Endometrium (tissue), 2 donors: Measurements from ENCODE around the gene ARHGAP6.
"Not testable (repeated sequence)": the region's sequence is repeated elsewhere in the genome, so short reads cannot be mapped to it uniquely, and the experiment has no call there.

Experiments used
- FAIRE-seq: peaks from 2 replicates; lab custom pipeline; 2012; peaks lifted over from hg19 to GRCh38; lab: Jason Lieb, UNC
- donor health status: control.
- donor health status: control.

Gene ARHGAP6

GRCh38 chrX:11641349-11642065 lies 24.2 kb downstream of the ARHGAP6 start:
- FAIRE-seq, result no peak

- FAIRE-seq, result no peak
These were observed 25.6 kb downstream of the ARHGAP6 start for GRCh38 chrX:11640089-11640488.

- FAIRE-seq, result no peak
These were observed 33.0 kb downstream of the ARHGAP6 start for GRCh38 chrX:11632732-11633131.

- FAIRE-seq, result no peak
These were observed 36.0 kb downstream of the ARHGAP6 start for GRCh38 chrX:11629593-11630211.

- FAIRE-seq, result no peak
These were observed 37.3 kb downstream of the ARHGAP6 start for GRCh38 chrX:11628399-11628798.

GRCh38 chrX:11626351-11626750 lies 39.4 kb downstream of the ARHGAP6 start:
- no peak for FAIRE-seq

- FAIRE-seq, result no peak
These were observed 46.3 kb downstream of the ARHGAP6 start for GRCh38 chrX:11619441-11619840.

GRCh38 chrX:11614253-11614652 lies 51.5 kb downstream of the ARHGAP6 start:
- not testable (repeated sequence) for FAIRE-seq

- no peak for FAIRE-seq
These were observed 53.8 kb downstream of the ARHGAP6 start for GRCh38 chrX:11611965-11612364.

- FAIRE-seq, result no peak
These were observed 54.6 kb downstream of the ARHGAP6 start for GRCh38 chrX:11611161-11611560.

GRCh38 chrX:11609109-11609508 lies 56.6 kb downstream of the ARHGAP6 start:
- no peak for FAIRE-seq

- FAIRE-seq, result no peak
These were observed 59.3 kb downstream of the ARHGAP6 start for GRCh38 chrX:11606408-11606807.

- FAIRE-seq, result no peak
These were observed 65.1 kb downstream of the ARHGAP6 start for GRCh38 chrX:11600578-11600977.

- no peak for FAIRE-seq
These were observed 68.2 kb downstream of the ARHGAP6 start for GRCh38 chrX:11597479-11597878.

GRCh38 chrX:11591723-11592346 lies 73.9 kb downstream of the ARHGAP6 start:
- no peak for FAIRE-seq

- FAIRE-seq, result no peak
These were observed 76.1 kb downstream of the ARHGAP6 start for GRCh38 chrX:11589641-11590040.

GRCh38 chrX:11588097-11588496 lies 77.6 kb downstream of the ARHGAP6 start:
- no peak for FAIRE-seq

- FAIRE-seq, result no peak
These were observed 80.5 kb downstream of the ARHGAP6 start for GRCh38 chrX:11585174-11585573.

GRCh38 chrX:11580789-11581188 lies 84.9 kb downstream of the ARHGAP6 start:
- FAIRE-seq, result no peak

- FAIRE-seq, result no peak
These were observed 85.8 kb downstream of the ARHGAP6 start for GRCh38 chrX:11579636-11580600.

- FAIRE-seq, result not testable (repeated sequence)
These were observed 87.4 kb downstream of the ARHGAP6 start for GRCh38 chrX:11578301-11578700.

- FAIRE-seq, result no peak
These were observed 88.1 kb downstream of the ARHGAP6 start for GRCh38 chrX:11577603-11578002.
